Measurements from ENCODE around the gene FANCE.
"Not testable (repeated sequence)": the region's sequence is repeated elsewhere in the genome, so short reads cannot be mapped to it uniquely, and the experiment has no call there.

Gene FANCE

DNA sequence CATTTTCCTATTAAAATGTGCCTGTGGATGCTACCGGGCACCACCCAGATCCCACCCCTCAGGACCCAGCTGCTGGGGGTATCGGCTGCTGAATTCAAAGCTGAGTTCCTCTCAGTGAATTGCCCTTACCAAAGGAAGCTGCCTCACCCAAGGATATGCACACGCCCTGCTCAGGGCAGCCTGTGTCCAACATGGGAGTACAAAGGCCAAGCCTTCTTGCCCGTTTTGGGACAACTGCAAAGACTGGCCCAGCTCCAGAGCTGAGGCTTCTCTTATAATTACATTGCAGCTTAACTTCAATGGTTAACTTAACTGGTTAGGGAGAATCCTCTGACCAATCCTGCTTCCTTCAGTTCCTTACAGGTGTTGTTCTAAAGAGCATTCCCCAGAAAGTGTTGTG lies 19.8 kb upstream of the FANCE start:
- DNase-seq (ENCODE audit: low read depth): no peak

DNA sequence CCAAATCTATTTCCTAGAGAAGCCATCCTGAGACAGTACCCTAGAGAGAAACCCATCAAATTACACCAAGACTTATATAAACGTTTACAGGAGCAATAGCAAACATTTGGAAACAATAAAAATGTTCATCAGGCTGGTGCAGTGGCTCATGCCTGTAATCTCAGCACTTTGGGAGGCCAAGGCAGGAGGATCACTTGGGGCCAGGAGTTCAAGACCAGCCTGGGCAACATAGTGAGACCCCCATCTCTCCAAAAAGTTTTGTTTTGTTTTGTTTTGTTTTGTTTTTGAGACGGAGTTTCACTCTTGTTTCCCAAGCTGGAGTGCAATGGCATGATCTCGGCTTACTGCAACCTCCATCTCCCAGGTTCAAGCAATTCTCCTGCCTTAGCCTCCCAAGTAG lies 19.4 kb upstream of the FANCE start:
- not testable (repeated sequence) for DNase-seq (ENCODE audit: low read depth)

DNA sequence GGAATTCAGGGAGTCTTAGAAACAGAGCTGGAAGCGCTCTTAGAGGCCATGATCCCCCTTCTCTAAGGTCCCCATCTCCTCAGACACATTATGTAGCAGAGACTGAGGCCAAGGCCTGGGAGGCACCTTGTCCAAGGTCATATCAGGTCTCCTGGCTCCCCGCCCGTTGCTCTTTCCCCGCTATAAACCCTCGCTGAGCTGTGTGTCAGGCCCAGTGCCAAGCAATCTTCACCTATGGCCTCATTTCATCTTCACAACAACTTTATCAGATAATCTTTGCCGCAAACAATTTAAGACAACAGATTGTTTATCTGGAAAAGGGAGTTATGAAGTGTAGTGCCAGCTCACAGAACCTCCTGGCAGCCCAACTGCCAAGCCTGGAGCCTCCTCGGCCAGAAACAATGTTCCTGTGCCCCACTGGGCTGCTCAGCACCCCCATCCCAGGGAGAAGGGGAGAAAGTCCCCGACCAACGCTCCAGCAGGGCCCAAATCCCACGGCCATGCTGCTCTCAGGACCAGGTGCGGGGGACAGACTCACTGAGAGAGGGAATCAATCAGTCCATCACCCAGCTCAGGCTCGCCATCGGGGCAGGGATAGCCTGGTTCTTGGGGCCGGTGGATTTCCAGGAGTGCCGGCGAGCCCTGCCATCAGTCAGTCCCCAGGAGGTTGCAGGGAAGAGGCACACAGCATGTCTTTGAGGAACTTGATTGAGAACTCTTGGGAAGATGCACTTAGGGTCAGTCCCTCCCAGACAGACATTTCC lies 16.9 kb upstream of the FANCE start:
- no peak for DNase-seq (ENCODE audit: low read depth)

DNA sequence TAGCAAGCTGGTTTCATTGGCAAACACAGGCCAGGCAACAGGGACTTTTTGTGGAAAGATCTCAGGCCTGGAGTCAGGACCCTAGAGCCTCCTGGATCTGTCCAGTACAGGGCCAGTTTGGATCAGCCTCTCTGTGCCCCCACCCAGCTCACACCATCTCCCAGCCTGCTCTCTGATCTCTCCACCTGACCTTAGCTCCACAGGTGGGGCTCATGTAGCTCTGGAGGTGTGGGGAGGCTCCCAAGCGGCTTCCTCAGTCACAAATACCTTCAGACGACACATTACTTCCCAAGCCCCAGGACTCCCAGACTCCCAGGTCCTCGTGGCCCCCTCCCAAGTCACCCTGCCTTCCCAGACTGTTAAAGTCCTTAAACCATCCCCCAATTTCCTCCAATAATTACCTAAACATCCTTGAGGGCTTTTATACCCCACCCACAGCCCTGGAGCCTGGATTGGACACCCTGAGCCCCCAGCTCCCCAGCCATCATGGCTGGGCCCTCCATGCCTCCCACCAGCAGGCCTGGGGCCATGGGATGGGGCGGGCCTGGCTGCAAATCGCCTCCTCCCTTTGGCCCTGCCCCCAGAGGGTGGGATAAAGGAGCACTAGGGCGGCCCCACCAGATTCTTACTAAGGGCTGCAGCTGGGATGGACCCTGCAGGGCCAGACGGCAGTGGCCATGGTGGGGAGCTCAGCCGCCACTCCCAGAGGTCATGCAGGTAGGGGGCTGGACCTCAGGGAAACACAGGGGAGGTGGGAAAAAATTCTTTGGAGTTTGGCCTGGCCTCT lies 15.9 kb upstream of the FANCE start:
- DNase-seq (ENCODE audit: low read depth): no peak

DNA sequence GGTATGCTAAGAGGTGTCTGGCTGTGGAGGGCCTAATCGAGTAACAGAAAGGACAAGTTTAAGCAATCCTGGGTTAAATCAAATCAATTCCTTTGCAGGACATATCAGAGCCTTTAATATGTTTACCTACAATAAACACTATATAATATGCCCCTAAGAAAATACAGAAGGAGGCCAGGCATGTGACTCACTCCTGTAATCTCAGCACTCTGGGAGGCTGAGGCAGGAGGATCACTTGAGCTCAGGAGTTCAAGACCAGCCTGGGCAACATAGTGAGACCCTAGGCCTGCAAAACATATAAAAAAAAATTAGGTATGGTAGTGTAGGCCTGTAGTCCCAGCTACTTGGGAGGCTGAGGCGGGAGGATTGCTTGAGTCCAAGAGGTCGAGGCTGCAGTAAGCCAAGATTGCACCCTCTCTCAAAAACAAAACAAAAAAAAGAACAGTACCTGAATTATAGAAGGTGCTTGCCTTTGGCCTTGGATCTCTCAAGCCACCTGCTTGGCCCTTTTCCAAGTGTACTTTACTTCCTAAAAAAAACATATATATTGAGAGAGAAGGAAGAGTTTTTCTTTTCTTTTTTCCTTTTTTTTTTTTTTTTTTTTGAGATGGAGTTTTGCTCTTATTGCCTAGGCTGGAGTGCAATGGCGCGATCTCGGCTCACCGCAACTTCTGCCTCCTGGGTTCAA lies 13.6 kb upstream of the FANCE start:
- not testable (repeated sequence) for DNase-seq (ENCODE audit: low read depth)

DNA sequence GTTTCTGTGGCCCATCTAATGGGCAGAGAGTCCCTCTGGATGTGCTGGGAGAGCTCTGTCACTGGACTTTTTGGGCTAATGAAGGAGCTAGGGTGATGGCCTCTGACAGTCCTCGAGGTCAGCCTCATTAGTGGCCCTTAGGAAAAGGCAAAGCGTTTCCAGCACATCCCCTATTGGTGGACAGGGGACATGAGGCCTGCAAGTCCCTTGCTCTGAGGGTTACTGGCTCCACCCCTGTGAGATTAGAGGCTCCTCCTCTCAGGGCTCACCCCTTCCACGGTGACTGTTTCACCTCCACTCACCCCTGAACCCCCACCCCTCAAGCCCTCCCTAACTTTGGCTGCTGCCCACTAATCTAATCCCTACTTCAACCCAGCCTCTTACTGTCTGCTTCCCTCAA lies 12.8 kb upstream of the FANCE start:
- DNase-seq (ENCODE audit: low read depth): no peak

DNA sequence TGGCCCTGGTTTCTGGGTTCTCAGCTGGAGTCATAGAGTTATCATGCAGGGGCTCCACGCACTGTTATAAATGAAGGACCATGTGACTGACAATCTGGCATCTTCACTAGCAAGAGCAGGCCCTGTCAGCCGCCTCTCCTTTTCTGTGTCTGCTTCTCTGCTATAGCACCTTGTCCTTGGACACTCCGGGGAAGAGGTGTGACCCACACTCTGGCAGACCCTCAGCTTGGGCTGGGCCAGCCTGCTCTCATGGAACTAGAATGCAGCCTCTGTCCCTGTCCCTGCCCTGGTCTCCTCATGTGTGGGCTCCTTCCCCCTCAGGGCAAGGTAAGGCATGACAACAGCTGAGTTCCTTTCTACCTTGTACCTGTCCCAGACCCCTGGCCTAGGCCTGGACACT lies 10.9 kb upstream of the FANCE start:
- DNase-seq (ENCODE audit: low read depth): no peak

DNA sequence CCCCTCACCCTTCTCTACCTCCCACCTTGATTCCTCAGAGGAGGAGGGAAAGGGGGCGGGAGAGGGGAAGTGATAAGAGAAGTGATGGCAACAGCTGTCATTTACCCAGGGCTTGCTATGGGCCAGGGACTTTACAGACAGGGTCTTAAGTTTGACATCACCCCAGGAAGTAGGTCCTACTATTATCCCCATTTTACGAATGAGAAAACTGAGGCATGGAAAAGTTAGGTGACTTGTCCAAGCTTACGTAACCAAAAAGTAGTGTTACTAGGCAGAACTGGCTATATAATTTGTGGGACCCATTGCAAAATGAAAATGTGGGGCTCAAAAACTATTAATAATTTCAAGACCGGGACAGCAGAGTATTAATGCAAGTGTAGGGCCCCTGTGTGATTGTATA lies 10.5 kb upstream of the FANCE start:
- DNase-seq (ENCODE audit: low read depth): no peak

DNA sequence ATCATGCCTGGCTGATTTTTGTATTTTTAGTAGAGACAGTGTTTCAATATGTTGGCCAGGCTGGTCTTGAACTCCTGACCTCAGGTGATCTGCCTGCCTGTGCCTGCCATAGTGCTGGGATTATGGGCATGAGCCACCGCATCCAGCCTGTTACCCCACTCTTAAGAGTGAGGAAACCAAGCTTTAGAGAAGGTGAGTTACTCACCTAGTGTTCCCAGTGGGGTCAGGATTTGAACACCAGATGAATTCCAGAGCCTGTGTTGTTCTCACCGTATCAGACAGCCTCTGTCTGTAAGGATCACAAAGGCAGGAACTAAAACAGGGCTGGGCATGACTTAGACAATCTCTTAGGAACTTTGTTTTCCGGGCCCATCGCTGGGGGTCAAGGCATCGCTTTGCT lies 9.4 kb upstream of the FANCE start:
- no peak for DNase-seq (ENCODE audit: low read depth)

DNA sequence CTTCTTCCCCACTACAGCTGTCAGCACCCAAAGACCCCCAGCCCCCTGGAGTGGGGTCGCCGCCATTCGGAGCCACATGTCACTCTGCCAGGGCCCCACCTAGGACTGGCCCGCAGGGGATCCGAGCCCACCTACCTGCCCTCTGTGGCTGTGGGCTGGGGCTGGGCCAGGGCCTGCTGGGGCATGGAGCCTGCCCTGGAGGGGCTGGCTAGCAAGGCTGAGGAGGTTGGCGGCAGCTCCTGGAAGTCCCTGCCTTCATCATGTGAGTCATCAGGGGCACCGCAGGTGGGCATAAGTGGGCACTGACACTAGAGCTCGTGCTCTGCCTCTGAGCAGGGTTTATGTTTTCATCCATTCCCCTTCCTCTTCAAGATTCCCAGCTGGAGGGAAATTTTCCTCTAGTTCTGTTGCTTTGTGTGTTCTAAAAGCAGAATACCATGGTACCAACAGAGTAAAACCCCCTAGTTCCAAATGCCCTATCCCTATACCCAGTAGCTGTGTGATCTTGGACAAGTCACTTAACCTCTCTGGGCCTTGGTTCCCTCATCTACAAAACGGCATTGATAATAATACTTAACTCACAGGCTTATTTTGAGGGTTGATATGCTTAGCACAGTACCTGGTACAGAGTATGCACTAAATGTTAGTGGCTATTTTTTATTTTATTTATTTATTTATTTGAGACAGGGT lies 8.7 kb upstream of the FANCE start:
- DNase-seq (ENCODE audit: low read depth): no peak

DNA sequence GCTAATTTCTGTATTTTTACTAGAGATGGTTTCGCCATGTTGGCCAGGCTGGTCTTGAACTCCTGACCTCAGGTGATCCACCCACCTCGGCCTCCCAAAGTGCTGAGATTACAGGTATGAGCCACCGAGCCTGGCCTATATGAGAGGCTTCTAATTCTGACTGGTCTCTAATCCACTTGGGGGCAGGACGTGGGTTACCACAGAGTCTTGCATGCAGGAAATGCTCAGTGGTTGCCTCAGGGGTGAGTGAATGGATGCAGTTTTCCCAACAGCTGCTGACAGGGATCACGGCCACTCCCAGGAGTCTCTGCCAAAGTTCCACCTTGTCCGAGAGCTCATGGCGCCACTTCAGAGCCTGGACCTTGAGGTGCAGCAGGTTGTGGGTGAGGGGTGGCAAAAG lies 6.4 kb upstream of the FANCE start:
- no peak for DNase-seq (ENCODE audit: low read depth)

DNA sequence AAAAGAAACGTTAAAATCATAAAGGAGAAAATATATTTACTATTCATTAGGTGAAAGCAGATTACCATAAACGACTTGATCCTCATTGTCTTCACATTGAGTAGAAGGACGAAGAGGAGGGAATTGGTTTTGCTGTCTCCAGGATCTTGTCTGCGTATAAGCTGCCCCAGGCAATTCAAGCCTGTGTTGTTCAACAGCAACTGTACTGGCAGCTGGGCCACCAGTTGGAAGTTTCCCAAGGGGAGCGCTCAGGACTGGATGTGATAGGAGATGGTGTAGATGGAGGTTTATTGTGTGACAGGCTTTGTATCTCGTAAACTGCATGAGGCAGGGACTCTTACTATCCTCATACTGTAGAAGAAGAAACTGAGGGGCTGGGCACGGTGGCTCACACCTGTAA lies 3.9 kb upstream of the FANCE start:
- no peak for DNase-seq (ENCODE audit: low read depth)

DNA sequence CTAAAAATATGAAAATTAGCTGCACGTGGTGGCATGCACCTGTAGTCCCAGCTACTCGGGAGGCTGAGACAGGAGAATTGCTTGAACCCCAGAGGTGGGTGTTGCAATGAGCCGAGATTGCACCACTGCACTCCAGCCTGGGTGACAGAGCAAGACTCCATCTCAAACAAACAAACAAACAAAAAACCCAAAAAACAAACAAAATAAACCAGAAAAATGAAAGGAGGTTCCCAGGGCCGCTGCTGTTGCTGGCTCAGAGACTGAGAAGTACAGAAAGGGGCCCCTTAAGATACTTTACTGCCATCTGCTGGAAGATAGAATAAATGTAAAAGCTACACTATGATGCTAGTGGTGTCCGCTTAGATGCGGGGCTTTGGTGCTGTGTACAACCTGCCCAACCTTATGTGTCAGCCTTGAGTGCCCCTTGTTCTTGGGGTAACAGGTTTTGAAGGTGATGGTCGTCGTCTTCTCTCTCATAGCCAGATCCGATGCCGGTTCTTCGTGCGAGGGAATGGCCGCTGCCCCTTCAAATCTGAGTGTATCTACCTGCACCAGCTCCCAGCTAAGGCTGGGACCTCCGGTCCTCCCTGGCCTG lies 2.8 kb upstream of the FANCE start:
- DNase-seq (ENCODE audit: low read depth): no peak

DNA sequence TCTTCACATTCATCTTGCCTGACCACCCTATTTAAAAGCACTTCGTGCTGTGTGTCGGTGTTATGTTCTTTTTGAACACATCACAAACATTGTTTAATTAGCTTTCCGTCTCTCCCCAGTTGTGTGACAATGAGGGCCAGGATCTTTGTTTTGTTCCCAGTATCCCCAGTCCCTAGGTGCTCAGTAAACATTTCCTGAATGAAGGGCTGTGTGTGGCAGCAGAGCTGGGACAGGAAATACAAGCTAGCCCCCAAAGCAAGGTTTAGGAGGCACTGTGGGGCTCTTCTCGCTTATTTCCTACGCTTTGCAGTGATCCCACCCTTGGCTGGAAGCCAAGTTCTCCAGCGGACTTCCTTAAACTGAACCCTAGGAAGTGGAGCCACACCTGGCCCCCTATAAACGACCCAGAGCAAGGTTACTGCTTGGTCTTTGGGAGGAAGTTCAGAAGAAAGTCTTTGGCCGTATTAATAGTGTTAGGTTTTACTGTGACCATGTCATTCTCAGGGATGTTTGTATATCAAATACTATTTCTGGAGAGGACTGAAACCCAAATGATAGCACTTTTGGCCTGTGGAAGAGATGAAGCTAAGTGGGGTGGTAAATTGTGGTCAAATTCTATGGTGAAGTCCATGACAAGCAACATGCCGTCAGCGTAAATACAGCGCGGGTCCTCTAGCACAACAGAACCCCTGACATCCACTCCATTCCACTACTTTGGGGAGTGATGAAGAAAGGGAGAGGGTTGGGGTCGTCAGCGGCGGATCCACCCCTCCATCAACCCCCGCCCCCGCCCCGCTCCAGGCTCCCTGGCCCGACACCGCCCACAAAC lies 570 bp upstream of the FANCE start:
- no peak for DNase-seq (ENCODE audit: low read depth)

DNA sequence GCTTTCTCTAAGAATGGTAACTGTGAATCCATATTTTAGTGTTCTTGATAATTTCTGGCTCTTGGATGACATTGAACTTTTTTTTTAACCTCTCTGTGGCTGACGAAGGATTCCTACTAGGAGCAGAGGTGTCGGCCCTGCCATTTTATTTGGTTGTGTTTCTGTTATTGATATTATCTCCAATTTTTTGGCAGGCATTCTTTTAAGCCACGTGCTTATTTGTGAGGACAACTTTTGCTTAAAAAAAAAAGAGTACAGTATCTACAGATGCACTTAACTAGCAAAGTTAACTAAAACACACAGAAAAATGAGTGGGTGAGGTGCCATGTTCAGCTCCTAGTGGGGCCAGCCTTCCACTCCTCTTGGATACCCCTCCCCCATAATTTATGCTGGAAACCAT lies 1.1 kb downstream of the FANCE start:
- DNase-seq (ENCODE audit: low read depth): no peak

DNA sequence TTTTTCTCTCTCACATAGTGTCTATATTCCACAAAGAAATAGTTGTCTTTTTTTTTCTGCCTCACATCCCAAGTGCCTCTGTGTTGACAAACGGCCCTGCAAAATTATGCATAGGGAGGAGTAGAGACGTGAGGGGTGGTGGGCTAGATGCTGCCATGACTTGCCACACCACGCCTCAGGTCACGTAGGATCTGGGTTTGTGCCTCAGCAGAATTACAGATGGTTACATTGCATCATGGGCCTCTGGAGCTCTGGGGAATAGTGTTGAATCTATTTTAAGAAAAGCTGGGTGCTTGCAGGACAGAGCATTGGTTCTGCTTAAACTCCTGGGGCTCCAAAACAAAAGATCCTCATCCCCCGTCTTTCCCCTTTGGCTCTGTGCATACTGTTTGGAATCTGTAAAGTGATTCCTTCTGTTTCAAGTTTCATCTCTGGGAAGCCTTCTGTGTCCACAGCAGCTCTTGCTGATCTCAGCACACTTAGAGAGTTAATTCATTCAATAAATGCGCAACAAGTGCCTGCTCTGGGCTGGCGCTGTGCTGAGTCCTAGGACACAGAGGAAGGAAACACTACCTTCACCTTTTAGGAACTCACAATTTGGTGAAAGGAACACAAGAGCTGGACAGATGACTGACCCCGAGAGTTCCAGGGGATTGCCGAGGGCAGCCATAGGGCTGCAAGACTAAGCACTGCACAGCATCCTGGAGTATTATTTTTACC lies 2.4 kb downstream of the FANCE start:
- DNase-seq (ENCODE audit: low read depth): no peak

DNA sequence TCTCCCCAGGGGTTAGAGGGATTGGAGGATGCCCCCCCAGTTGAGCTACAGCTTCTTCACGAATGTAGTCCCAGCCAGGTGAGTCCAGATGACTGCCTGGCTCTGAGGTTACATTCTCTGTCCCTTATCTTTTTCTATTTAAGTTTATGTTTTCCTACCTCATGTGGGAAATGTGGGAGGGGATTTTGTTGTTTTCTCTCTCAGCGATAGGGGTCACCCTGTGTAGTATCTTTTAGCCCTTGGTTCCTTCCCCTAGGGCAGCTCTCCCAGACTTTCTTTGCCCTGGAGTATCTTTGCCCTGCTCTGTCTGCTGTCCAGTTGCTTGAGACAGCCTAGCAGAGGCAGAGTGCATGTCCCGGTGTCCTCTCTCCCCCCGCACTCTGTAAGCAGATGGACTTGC lies 5.8 kb downstream of the FANCE start:
- DNase-seq (ENCODE audit: low read depth): no peak

DNA sequence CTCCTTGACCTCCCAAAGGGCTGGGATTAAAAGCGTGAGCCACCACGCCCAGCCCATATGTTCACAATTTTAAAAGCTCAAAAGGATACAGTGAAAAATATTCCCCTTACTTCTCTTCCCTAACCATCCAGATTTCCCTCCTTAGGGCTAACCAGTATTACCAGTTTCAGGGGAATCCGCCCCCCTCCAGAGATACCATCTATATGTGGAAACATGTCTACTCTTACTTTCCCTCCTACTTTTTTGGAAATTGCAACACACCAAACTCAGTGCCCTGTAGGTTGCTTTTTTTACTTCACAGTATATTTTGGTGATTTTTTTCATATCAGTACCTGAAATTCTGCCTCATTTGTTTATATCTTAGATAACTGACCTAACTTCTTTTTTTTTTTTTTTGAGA lies 9.1 kb downstream of the FANCE start:
- no peak for DNase-seq (ENCODE audit: low read depth)

DNA sequence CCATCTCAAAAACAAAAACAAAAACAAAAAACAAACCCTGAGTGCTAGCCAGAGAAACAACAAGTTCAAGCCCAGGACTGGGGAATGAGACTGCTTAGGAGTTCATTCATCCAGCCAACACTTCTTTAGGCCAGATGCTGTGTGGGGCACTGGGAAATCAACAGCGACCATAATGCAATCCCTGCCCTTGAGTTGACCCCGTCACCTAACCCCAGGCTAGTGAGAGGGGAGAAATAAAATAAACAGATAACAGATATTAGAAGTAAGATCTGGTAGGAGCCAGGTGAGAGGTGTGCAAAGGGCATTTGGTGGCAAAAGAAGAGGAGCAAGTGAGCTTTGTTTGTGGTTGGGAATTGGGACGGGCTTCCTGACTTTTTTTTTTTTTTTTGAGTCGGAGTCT lies 11.2 kb downstream of the FANCE start:
- DNase-seq (ENCODE audit: low read depth): no peak

DNA sequence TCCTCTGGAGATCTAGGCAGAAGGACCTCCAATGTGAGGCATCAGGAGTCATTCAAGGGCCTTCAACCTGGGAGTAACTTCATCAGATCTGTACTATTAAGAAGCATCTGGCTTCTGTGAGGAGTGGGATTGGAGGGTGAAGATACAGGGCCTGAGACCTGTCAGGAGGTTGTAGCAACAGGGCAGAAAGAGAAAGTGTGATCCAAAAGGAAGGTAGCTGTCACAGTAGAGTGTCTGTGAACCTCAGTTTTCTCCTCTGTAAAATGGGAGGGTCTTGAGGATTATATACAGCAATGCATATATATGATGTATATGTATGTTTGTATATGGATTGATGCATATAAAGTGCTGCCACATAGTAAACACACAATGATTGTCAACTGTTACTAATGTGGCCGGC lies 13.5 kb downstream of the FANCE start:
- no peak for DNase-seq (ENCODE audit: low read depth)

Data from stimulated activated CD4-positive, alpha-beta T cell treated with anti-CD3 and anti-CD28 coated beads, Interleukin-2, amount 100 ng/mL, for 4 hours (primary cell).